ENCODE measurements around the gene TMEM248. TPM values are rescaled to one million over a fixed set of nuclear protein-coding genes. Genes with fewer than 3 reads are reported as not detected.

Gene TMEM248
- total and polyA plus RNA-seq, 2 donors (not counting 1 experiment from before 2014, with no cell fraction given) = 114 to 131 TPM

GRCh38 chr7:66920256-66920655 is 769 bp upstream of the TMEM248 start:
- intact Hi-C loops (cut with micrococcal nuclease) = loop anchor here (5.0 kb wide), 1 partner anchor 938 kb away; the partner anchor contains the start of gene GUSB
- Histone ChIP-seq H2AFZ (ENCODE audit: insufficient read depth, low read depth, low read length, poor library complexity, severe bottlenecking) (peak overlapping the region; percentile 92), H3K4me1 (ENCODE audit: control insufficient read depth in 2 of 2, insufficient read depth in 2 of 2, low read length in 2 of 2) (peaks cover 20 to 31% of the 10 kb centered on the region in 2 donors), H3K4me3 (ENCODE audit: control extremely low read depth in 1 of 5, extremely low read depth in 1 of 5, insufficient read depth in 1 of 5, low read depth in 2 of 5, low read length in 4 of 5) (peak overlapping the region in 3 of 5 experiments; percentile 76 to 98 (median 96)), H3K36me3 (replicated peaks in 1 of 2; ENCODE audit: control extremely low read depth in 1 of 2, control insufficient read depth in 1 of 2, extremely low read depth in 1 of 2, insufficient read depth in 2 of 2, low read length in 1 of 2) (peaks cover 2 to 5% of the 10 kb centered on the region in 2 experiments), H3K4me2 (replicated peaks; ENCODE audit: low read depth, low read length, poor library complexity, severe bottlenecking) (peak overlapping the region; percentile 71), H4K20me1 (ENCODE audit: control insufficient read depth, insufficient read depth, low read length, poor library complexity, severe bottlenecking) (peaks cover 22% of the 10 kb centered on the region), H3K27me3 (replicated peaks in 1 of 4; ENCODE audit: control extremely low read depth in 1 of 4, control insufficient read depth in 3 of 4, insufficient read depth in 4 of 4, low read length in 3 of 4) (no peaks in the 10 kb centered on the region), H3K9me3 (ENCODE audit: control extremely low read depth in 1 of 3, control insufficient read depth in 2 of 3, insufficient read depth in 1 of 3, low read length in 2 of 3) (no peaks in the 10 kb centered on the region), H3K79me2 (ENCODE audit: control insufficient read depth, insufficient read depth, low read length) (peaks cover 39% of the 10 kb centered on the region), H3K9ac (ENCODE audit: low read length) (no peak overlapping the region), H3K27ac (ENCODE audit: low read length in 2 of 2) (no peak overlapping the region)
- Mint-ChIP-seq H3K9me3 (ENCODE audit: insufficient read depth) (no peaks in the 10 kb centered on the region), H3K4me3 (peak overlapping the region; percentile 59), H3K4me1 (peaks cover 36% of the 10 kb centered on the region), H3K27me3 (no peaks in the 10 kb centered on the region), H3K27ac (peak overlapping the region; percentile 56)
- ChIA-PET CTCF (interaction anchor here (0.9 kb wide), 1 partner anchor 79 kb away, joined by 3 read pairs; no protein-coding TSS in a partner anchor), POLR2A (interaction anchor here (0.7 to 2.0 kb wide), 4 partner anchors 75 to 266 kb away, joined by 4 to 19 read pairs (median 8); partner anchors contain the start of genes SBDS and TYW1)
- WGBS (ENCODE audit: insufficient coverage) = no CpG with 5 or more reads among the region's 3 CpGs
- DNase-seq (no peak), ATAC-seq (ENCODE audit: low read depth) (no peak)
- no peak for TF ChIP-seq CTCF (IDR thresholded peaks at IDR 0.05)
- no peak for TF ChIP-seq EZH2 (IDR thresholded peaks at IDR 0.05; ENCODE audit: borderline replicate concordance, insufficient read depth, low read depth, low read length, poor library complexity, severe bottlenecking)

GRCh38 chr7:66921396-66921917 is 432 bp downstream of the TMEM248 start:
- peaks cover 51% of the 10 kb centered on the region for H3K79me2 ChIP-seq (ENCODE audit: control insufficient read depth, insufficient read depth, low read length)

More at GRCh38 chr7:66921396-66921917, 432 bp downstream of the TMEM248 start:
- WGBS (ENCODE audit: insufficient coverage) = under 1% methylated on average over 47 of the region's 47 CpGs
- peak; percentile 0 for ATAC-seq (ENCODE audit: low read depth)
- peak overlapping the region; percentile 70 for H2AFZ ChIP-seq (ENCODE audit: insufficient read depth, low read depth, low read length, poor library complexity, severe bottlenecking)
- TF ChIP-seq EZH2 (IDR thresholded peaks at IDR 0.05; ENCODE audit: borderline replicate concordance, insufficient read depth, low read depth, low read length, poor library complexity, severe bottlenecking) (no peak), CTCF (IDR thresholded peaks at IDR 0.05) (no peak)
- peak overlapping the region; percentile 71 for H3K4me2 ChIP-seq (replicated peaks; ENCODE audit: low read depth, low read length, poor library complexity, severe bottlenecking)
- Mint-ChIP-seq H3K27ac (peak overlapping the region; percentile 98), H3K4me3 (peak overlapping the region; percentile 95), H3K9me3 (ENCODE audit: insufficient read depth) (no peaks in the 10 kb centered on the region), H3K27me3 (no peaks in the 10 kb centered on the region), H3K4me1 (peaks cover 39% of the 10 kb centered on the region)
- H4K20me1 ChIP-seq (ENCODE audit: control insufficient read depth, insufficient read depth, low read length, poor library complexity, severe bottlenecking) = peaks cover 34% of the 10 kb centered on the region
- peak overlapping the region; percentile 52 to 95 for H3K27ac ChIP-seq (ENCODE audit: low read length in 2 of 2)
- intact Hi-C loops (cut with micrococcal nuclease) = loop anchor here (1.0 to 5.0 kb wide), 4 partner anchors 75 to 939 kb away; partner anchors contain the start of genes GUSB, KCTD7, RABGEF1 and TYW1
- ChIA-PET POLR2A (interaction anchor here (1.0 to 2.0 kb wide), 4 partner anchors 74 to 428 kb away, joined by 3 to 19 read pairs (median 8); partner anchors contain the start of genes SBDS and TYW1), CTCF (interaction anchor here (0.8 to 1.0 kb wide), 2 partner anchors 9 to 77 kb away, joined by 3 to 6 read pairs; no protein-coding TSS in a partner anchor)
- no peaks in the 10 kb centered on the region for H3K27me3 ChIP-seq (replicated peaks in 1 of 4; ENCODE audit: control extremely low read depth in 1 of 4, control insufficient read depth in 3 of 4, insufficient read depth in 4 of 4, low read length in 3 of 4)
- H3K4me3 ChIP-seq (ENCODE audit: control extremely low read depth in 1 of 5, extremely low read depth in 1 of 5, insufficient read depth in 1 of 5, low read depth in 2 of 5, low read length in 4 of 5) = peak overlapping the region; percentile 63 to 98 (median 96)
- H3K9ac ChIP-seq (ENCODE audit: low read length) = peak overlapping the region; percentile 96
- H3K36me3 ChIP-seq (replicated peaks in 1 of 2; ENCODE audit: control extremely low read depth in 1 of 2, control insufficient read depth in 1 of 2, extremely low read depth in 1 of 2, insufficient read depth in 2 of 2, low read length in 1 of 2) = peaks cover 2 to 9% of the 10 kb centered on the region in 2 experiments
- peaks cover 20 to 32% of the 10 kb centered on the region in 2 donors for H3K4me1 ChIP-seq (ENCODE audit: control insufficient read depth in 2 of 2, insufficient read depth in 2 of 2, low read length in 2 of 2)
- DNase-seq = no peak
- H3K9me3 ChIP-seq (ENCODE audit: control extremely low read depth in 1 of 3, control insufficient read depth in 2 of 3, insufficient read depth in 1 of 3, low read length in 2 of 3) = no peaks in the 10 kb centered on the region

Measured in B cell (primary cell).